SIG-M5 treated with dmso at 0.1 percent for 504 hours (cell line): Measurements from ENCODE around the gene SH3BP2.
"Not testable (repeated sequence)": the region's sequence is repeated elsewhere in the genome, so short reads cannot be mapped to it uniquely, and the experiment has no call there.

Source experiments
- DNase-seq: peaks from one replicate; lab custom pipeline; 2025; ENCODE audit not compliant: unreplicated experiment; lab: John Stamatoyannopoulos, UW

SH3BP2 gene

GRCh38 chr4:2762486-2763370, 30.2 kb upstream of the SH3BP2 start:
- DNase-seq: not testable (repeated sequence)

DNA sequence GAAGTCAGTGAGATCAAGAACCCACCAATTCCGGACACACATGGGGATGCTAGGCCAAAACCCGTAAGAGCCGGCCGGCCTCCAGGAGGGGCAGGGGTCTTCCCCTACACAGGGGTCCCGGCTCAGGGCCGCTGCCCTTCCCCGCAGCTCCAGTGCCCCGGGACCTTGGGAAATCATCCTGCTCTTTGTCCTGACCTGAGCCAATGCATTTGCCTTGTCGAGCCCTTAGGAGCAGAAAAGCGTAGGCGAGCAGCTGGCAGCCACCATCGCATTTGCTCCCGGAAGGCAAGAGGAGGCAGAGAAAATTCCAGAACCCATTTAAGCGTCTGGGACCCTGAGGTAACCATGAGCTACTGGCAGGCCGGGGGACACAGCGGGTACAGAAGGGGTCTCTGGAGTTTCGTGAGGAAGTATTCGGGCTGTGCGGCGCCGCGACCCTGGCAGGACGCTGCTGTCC, 29.3 kb upstream of the SH3BP2 start:
- DNase-seq: no peak

DNA sequence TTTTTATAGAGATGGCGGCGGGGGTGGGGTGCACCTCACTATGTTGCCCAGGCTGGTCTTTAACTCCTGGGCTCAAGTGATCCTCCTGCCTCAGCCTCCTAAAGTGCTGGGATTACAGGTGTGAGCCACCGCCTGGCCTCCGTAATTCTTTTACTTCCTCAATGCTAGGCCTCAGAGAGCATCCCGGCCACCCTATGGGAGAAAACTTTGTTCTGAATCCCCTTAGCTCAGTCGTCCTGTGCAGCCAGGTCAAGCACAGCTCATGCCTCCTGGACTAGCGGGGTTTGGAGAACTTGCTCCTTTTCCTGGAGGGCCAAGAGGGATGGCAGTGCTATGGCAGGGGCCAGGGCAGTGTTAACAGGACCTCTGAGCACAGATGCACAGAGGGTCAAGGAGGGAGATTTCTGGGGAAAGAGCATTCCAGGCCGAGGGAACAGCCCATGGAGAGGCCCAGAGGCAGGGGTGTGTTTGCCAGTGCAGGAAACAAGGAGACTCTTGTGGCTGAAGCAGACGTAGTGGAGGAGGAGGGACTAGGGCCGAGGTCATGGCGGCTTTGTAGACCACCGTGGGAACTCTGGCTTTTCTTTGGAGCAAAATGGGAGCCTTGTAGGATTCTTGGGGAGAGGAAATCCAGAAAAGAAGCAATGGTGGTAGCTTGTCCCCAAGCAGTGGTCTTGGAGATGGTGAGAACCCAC, 26.9 kb upstream of the SH3BP2 start:
- no peak for DNase-seq

GRCh38 chr4:2767046-2767704, 25.7 kb upstream of the SH3BP2 start:
- DNase-seq: no peak

DNA sequence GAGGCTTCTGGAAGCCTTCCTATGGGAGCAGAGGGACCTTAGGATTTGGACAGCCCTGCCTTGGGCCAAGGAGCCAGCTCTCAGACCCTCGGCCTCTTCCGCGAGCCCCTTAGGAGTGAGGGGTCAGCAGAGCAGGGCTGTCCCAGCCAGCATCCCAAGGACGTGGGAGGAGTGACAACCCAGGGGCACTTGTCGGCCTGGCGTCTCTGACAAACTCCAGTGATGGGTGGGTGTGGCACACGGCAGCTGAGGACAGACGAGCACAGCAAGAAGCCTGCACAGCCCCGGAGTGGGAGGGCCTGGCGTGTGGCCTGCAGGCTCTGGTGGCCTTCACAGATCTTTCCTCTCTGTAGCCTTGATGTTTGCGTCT, 25.2 kb upstream of the SH3BP2 start:
- DNase-seq: no peak

- DNase-seq: no peak
Observed at GRCh38 chr4:2768124-2768523, 24.8 kb upstream of the SH3BP2 start.

DNA sequence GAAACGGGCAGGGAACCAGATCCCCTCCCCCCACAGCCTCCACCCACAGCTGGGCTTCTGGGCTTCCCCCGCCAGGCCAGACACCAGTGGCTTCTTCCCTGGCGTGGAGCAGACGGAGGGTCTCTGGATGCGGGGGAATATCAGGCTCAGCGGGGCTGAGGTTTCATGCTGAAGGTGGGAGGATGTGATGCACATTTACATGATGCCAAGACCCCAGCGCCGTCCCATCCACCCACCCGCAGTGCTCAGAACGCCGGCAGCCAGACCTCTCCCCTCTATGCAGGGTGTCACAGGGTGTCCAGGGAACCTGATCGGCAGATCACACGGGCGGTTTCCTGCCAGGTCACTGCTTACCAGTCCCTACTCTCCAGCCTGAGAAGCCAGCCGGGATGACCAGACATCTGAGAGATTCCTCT, 24.0 kb upstream of the SH3BP2 start:
- DNase-seq: no peak

- no peak for DNase-seq
Observed at GRCh38 chr4:2771264-2771663, 21.6 kb upstream of the SH3BP2 start.

DNA sequence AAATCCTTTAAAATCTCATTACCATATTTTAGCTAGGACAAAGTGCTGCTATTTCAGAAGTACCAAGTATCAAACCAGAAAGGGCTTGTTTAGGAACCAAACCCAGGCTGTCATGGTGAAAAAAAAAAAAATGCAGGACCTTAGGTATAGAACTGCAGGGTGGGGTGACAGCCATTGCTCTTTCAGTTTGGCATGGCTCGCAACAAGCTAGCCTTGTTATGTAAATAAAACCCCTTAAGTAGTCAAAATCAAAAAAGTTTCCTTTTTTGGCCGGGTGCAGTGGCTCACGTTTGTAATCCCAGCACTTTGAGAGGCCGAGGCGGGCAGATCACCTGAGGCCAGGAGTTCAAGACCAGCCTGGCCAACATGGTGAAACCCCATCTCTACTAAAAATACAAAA, 12.2 kb upstream of the SH3BP2 start:
- not testable (repeated sequence) for DNase-seq

GRCh38 chr4:2781911-2782310, 11.0 kb upstream of the SH3BP2 start:
- no peak for DNase-seq

- no peak for DNase-seq
Observed at GRCh38 chr4:2783790-2784189, 9.1 kb upstream of the SH3BP2 start.

GRCh38 chr4:2785613-2786012, 7.3 kb upstream of the SH3BP2 start:
- peak; percentile 85 for DNase-seq

DNA sequence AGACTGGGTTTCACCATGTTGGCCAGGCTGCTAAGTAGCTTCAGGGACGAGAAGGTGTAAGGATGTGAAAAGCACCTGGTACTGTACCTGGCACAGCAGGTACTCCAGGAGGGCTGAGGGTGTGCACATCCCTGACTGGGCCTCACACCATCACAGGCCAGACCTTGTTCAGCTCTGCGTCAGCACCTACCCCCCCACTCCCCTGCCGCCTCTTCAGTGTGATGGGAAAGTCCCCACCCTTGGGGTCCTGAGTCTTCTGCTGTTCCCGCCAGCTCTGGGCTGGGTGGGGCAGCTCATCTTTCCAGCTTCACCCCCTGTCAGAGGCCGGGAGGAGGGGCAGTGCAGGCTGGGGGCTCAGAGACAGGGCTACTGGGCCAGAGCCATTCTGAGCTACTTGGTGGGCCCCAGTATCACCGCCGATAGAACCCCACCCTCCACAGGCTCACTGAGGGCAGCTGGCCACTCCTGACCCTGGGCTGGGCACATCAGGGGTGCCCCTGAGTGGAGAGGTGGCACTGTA, 6.7 kb upstream of the SH3BP2 start:
- DNase-seq: no peak

DNA sequence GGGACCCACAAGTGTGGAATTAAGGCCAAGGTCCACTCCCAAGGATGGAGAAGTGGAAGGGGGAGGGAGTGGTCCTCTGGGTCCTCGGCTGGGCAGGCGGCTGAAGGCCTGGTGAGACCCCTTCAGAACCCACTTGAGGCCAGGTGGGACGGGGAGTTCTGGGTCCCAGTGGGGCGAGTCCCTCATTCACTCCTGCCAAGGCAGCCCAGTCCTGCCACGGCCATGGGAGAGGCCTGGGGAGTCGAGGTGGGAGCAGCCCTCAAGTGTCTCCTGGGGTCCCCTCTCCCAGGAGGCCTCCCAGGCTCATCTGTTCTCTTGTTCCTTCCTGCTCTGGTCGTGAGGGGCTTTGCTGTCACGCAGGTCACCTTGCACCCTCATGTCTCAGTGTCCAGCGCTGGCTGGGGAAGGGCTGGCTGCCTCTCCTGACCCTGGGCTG, 6.1 kb upstream of the SH3BP2 start:
- DNase-seq: no peak

DNA sequence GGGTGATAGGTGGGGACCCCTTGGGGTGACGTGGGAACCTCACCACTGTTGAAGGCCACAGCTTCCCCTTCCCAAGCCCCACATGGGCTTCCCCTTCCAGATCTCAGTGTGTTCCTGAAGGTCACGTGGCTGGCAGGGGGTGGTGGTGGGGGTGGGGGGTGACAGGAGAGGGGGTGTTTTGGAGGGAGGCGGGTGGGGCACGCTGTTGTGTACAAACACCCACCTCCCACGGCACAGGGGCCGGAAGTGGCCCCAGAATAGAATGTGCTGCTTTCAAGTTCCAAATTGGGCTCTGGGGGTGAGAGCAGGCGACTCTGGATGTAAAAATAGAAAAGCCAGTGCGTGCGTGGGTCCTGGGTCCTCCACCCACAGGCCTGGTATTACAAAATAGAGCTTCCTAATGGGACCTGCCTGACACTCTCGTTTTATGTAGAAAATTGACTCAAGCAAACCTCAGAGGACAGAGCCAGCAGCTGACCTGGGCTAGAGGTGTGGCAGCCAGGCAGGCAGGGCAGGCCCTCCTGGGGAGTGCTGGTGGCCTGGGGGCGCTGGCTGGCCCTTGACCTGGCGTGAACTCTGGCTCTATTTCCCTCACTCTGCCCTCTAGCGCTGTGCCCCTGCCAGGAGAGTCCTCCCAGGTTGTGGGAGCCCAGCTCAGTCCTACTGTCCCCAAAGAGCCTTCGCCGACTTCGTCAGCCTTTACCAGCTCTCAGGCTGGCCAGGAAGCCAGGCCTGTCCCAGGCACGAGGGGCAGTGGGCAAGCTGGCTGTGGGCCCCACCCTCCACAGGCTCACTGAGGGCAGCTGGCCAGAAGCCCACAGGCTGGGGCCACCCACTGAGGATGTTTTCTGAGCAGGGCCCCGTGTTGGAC, 5.4 kb upstream of the SH3BP2 start:
- peak; percentile 97 for DNase-seq

- no peak for DNase-seq
Observed at GRCh38 chr4:2788101-2788500, 4.8 kb upstream of the SH3BP2 start.

DNA sequence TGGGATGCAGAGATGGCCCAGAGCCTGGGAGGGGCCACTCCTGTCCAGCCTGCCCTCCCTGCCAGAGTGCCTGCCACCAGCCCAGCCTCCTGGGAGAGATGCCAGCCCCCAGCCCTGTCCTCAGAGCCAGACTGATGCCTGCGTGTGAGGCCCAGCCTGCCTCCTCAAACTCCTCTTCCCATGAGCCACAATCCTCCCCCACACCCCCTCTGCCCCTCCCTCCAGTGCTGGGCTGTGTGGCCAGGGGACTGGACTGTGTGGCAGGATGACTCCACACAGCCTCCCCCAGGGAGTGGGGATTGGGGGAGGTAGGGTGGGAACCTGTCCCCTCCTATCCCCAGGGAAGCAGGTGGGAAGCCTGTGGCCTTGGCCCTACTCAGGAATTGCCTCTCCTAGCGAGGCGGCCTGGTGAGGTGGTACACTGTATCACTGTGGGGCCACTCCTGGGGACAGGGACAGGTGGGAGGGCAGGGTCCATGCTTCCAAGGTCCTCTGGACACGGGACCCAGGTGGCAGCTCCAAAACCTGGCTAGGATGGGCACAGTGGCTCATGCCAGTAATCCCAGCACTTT, 4.3 kb upstream of the SH3BP2 start:
- DNase-seq: no peak

DNA sequence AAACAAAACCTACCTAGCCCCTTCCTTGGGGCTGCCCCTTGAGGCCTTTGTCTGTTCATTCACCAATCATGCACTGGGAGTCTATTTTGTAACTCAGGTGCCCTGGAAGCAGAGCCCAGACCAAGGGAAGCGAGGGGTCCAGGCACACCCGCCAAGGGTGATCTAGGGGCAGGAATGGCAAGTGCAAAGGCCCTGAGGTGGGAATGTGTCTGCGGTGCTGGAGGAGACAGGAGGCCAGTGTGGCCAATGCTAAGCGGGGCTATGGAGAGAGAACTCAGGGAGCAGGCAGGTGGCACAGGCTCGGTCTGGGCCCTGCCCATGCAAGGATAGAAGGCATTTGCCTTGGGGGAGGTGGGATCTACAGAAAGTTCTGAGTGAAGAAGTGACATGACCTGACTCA, 3.5 kb upstream of the SH3BP2 start:
- no peak for DNase-seq

DNA sequence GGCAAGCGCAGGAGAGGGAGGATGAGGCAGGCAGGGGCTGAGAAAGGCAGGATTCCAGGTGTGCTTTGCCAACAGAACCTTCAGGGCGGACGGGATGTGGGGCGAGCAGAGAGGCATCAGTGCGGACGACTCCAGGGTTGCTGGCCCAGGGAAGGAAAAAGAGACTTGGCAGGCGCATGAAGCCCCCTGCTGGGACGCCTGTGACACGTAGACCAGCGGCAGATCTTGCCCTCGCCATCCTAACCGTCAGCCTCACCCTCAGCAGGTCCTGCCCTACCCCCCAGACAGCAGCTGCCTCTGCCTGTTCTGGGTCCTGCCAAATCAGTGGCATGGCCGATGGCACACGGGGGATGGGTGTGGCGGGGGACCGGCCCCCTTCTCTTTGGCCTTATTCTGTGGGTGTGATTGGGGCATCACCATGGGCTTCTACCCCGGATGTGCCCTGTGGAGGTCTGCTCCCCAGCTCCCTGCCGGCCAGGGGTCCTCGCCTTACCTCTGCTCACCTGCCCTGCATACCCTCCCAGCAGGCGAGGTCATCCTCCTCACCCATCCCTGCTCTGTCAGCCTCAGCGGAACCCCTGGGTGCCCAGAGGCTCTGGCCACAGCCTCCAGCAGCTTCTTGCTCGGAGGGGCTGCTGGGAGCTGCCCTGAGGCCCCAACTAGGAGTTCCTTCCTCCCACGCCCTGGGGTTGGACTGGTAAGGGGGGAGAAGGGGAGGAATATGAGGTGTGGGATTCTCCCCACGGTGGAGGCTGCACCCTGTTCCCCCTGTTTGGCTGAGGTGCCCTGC, 2.9 kb upstream of the SH3BP2 start:
- DNase-seq: no peak
